GM12878 (cell line): Measurements from ENCODE around the gene SPARC. TPM values are rescaled to one million over a fixed set of nuclear protein-coding genes. Genes with fewer than 3 reads are reported as not detected.

Experiments
- ATAC-seq: fragments of 200-7000 bp; cut with Tn5 transposase; 3 replicates; pipeline ENCODE4 v1.9.1; 2020; ENCODE audit warnings: mild to moderate bottlenecking, moderate library complexity
- BruUV-seq: library from RNA; stranded (reverse); fragments of 400-500 nt; replicated peaks from 2 replicates; lab custom pipeline; 2021; lab: Mats Ljungman, UMichigan
- CTCF ChIA-PET: fragments of 300-600 bp; sonication (Branson Sonifier 250); formaldehyde crosslinking; extraction: SDS; loops from one replicate; lab custom pipeline; 2021; ENCODE audit warnings: inconsistent platforms; lab: Yijun Ruan, JAX
- POLR2A ChIA-PET: fragments of 350-600 bp; formaldehyde crosslinking; extraction: SDS; loops from one replicate; lab custom pipeline; 2021; ENCODE audit warnings: inconsistent platforms; lab: Charles Lee
- RAD21 ChIA-PET: fragments of 300-600 bp; sonication (Branson Sonifier 250); formaldehyde crosslinking; loops from one replicate; lab custom pipeline; 2023; ENCODE audit warnings: antibody characterized with exemption; ENCODE audit not compliant: unreplicated experiment; lab: Charles Lee
- SMC1A ChIA-PET: fragments of 300-600 bp; sonication (Branson Sonifier 250); formaldehyde crosslinking; loops from one replicate; lab custom pipeline; 2023; ENCODE audit not compliant: unreplicated experiment, uncharacterized antibody; lab: Charles Lee
- DNase-seq: peaks from one replicate; pipeline ENCODE4 v3.0.0-alpha.2; 2011; ENCODE audit warnings: low read depth, low spot score
- FAIRE-seq: peaks from 3 replicates; lab custom pipeline; 2011; peaks lifted over from hg19 to GRCh38; lab: Jason Lieb, UNC
- H2AFZ ChIP-seq: 2 replicates; pipeline ENCODE4 v1.6.0; 2011; ENCODE audit warnings: low read depth, low read length, control low read depth; ENCODE audit not compliant: control insufficient read depth
- H3K27ac ChIP-seq: 2 replicates; pipeline ENCODE4 v1.5.1; 2011; ENCODE audit warnings: control low read depth; ENCODE audit not compliant: control insufficient read depth, insufficient read depth
- H3K27me3 ChIP-seq, 2 experiments: replicated peaks in 1 of 2; 2 replicates each; pipeline versions ENCODE4 v1.6.0 to v1.6.1; 2011; ENCODE audit warnings: low read length in 1 of 2; ENCODE audit not compliant: control insufficient read depth in 2 of 2, insufficient read depth in 2 of 2
- H3K36me3 ChIP-seq, 2 experiments: 2 replicates each; pipeline ENCODE4 v1.5.1; 2011; ENCODE audit warnings: low read length in 1 of 2; ENCODE audit not compliant: control insufficient read depth in 2 of 2, insufficient read depth in 2 of 2
- H3K4me1 ChIP-seq: 2 replicates; pipeline ENCODE4 v1.6.1; 2011; ENCODE audit warnings: mild to moderate bottlenecking, low read length, moderate library complexity, mixed read lengths; ENCODE audit not compliant: control insufficient read depth, insufficient read depth
- H3K4me2 ChIP-seq: 2 replicates; pipeline ENCODE4 v1.6.0; 2011; ENCODE audit warnings: control low read depth; ENCODE audit not compliant: control insufficient read depth, insufficient read depth
- H3K4me3 ChIP-seq: fragments of 200-600 bp; sonication (generic); 2 replicates; pipeline ENCODE4 v1.5.1; 2016
- H3K79me2 ChIP-seq: 2 replicates; pipeline ENCODE4 v1.6.0; 2011; ENCODE audit warnings: low read length; ENCODE audit not compliant: control insufficient read depth, insufficient read depth
- H3K9ac ChIP-seq: 2 replicates; pipeline ENCODE4 v1.8.0; 2011; ENCODE audit warnings: low read length, control low read depth, mixed read lengths; ENCODE audit not compliant: control insufficient read depth, insufficient read depth
- H3K9me3 ChIP-seq: replicated peaks from 3 replicates; pipeline ENCODE4 v1.5.1; 2011; ENCODE audit warnings: mild to moderate bottlenecking, low read length; ENCODE audit not compliant: control insufficient read depth, insufficient read depth
- H4K20me1 ChIP-seq: 2 replicates; pipeline ENCODE4 v1.6.0; 2011; ENCODE audit not compliant: control insufficient read depth, insufficient read depth
- BRCA1 ChIP-seq: IDR thresholded peaks from 2 replicates; pipeline ENCODE4 v1.6.1; 2011; ENCODE audit warnings: low read depth, low read length, improper control_type of control experiment
- CBX3 ChIP-seq: fragments of 200-600 bp; sonication (generic); IDR thresholded peaks from 2 replicates; pipeline ENCODE4 v1.6.1; 2016; ENCODE audit warnings: low read depth, borderline replicate concordance
- EED ChIP-seq: sonication (generic); IDR thresholded peaks from 2 replicates; pipeline ENCODE4 v1.6.1; 2016; ENCODE audit warnings: antibody characterized with exemption, low read depth
- HDAC2 ChIP-seq: fragments of 200-600 bp; sonication (generic); IDR thresholded peaks from 2 replicates; pipeline ENCODE4 v1.6.1; 2017
- IKZF1 ChIP-seq: fragments of 450-650 bp; conservative IDR thresholded peaks from 2 replicates; pipeline ENCODE4 v1.6.1; 2017; ENCODE audit warnings: antibody characterized with exemption, mild to moderate bottlenecking
- RCOR1 ChIP-seq: conservative IDR thresholded peaks from 2 replicates; pipeline ENCODE4 v1.6.1; 2012; ENCODE audit warnings: low read depth, low read length, improper control_type of control experiment
- SMAD5 ChIP-seq: IDR thresholded peaks from 2 replicates; pipeline ENCODE4 v1.6.1; 2016; ENCODE audit warnings: antibody characterized with exemption, low read depth
- SRF ChIP-seq, 2 experiments: IDR thresholded peaks; 2 replicates each; pipeline ENCODE4 v1.6.1; 2011; ENCODE audit warnings: low read depth in 2 of 2, low read length in 2 of 2, mild to moderate bottlenecking in 1 of 2, moderate library complexity in 1 of 2
- YY1 ChIP-seq: IDR thresholded peaks from 2 replicates; pipeline ENCODE4 v1.6.1; 2011; ENCODE audit warnings: low read depth, mild to moderate bottlenecking, low read length
- WGBS: methylation state at CpG from one replicate; pipeline ENCODE4 v1.1.6; 2016; ENCODE audit warnings: low lambda C conversion rate; ENCODE audit not compliant: insufficient replicate concordance, insufficient coverage; ENCODE audit errors: missing lambda C conversion rate; 5-methylcytosine and 5-hydroxymethylcytosine counted together
- in situ Hi-C: fragments of 300-500 bp; cut with MboI; formaldehyde crosslinking; loops from 9 replicates; pipeline ENCODE4 v1.14.3; 2018; ENCODE audit warnings: mixed read lengths
- intact Hi-C: fragments of 100-400 bp; cut with micrococcal nuclease; formaldehyde crosslinking; loops from one replicate; pipeline ENCODE4 v1.14.2; 2022; ENCODE audit not compliant: unreplicated experiment
- polyA plus RNA-seq, 11 experiments: library from polyadenylated mRNA; depleted of rRNA in 4 of 11; unstranded in 6 of 11; stranded (reverse) in 5 of 11; fragments of >200 nt; fragmentation: Nextera tagmentation in 4 of 11; fragmentation: Illumina TruSeq in 1 of 11; extraction: Ambion mirVana in 4 of 11; extraction: Trizol in 1 of 11; gene quantifications; 1 replicate in 1 of 11; 2 replicates in 10 of 11; pipeline versions ENCODE4 v1.2.1 to v1.2.3, GENCODE V29; 2011 to 2016; ENCODE audit warnings: inconsistent platforms in 2 of 11, missing spikeins in 2 of 11, low read depth in 1 of 11
- total RNA-seq, 4 experiments: library from RNA; depleted of rRNA in 3 of 4; stranded (reverse); fragments of >200 nt in 3 of 4; fragmentation: Illumina TruSeq in 1 of 4; extraction: Trizol in 1 of 4; gene quantifications; 2 replicates each; pipeline versions ENCODE4 v1.2.1 to v1.2.3, GENCODE V29; 2013 to 2021

SPARC gene
- total and polyA plus RNA-seq, 10 of the 15 experiments (the other 5 are each of a cell fraction or from before 2014, with no cell fraction given): 29.6 to 154 (median 57.0) TPM

DNA sequence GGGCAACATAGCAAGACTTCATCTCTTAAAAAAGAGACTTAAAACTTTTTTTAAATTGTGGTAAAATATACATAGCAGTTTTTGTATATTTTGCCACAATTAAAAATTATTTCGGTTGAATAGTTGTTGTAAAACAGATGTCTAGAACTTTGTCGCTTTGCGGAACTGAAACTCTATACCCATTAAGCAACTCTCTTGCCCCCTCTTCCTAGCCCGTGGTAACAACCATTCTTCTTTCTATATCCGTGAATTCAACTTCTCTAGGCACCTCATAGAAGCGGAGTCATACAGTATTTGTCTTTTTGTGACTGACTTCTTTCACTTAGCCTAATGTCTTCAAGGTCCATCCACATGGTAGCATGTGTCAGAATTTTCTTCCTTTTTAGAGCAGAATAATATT, 43.3 kb downstream of the SPARC start:
- Histone ChIP-seq H3K79me2 (no peaks in the 10 kb centered on the region), H3K4me2 (no peak overlapping the region), H3K27me3 (no peaks in the 10 kb centered on the region; a peak in 2 of 4 replicates), H3K27ac (no peak overlapping the region), H3K9me3 (no peaks in the 10 kb centered on the region), H3K4me3 (no peak overlapping the region), H3K36me3 (no peaks in the 10 kb centered on the region), H3K9ac (no peak overlapping the region), H4K20me1 (no peaks in the 10 kb centered on the region), H3K4me1 (no peaks in the 10 kb centered on the region), H2AFZ (no peak overlapping the region)
- CTCF ChIA-PET: interaction anchor here (0.9 to 1.9 kb wide), 5 partner anchors 9 to 325 kb away, joined by 3 to 13 read pairs (median 4); partner anchors contain the start of gene SLC36A1
- RAD21 ChIA-PET: interaction anchor here (0.8 to 1.7 kb wide), 2 partner anchors 9 to 128 kb away, joined by 3 to 6 read pairs; no protein-coding TSS in a partner anchor
- FAIRE-seq: no peak
- ATAC-seq: no peak
- DNase-seq: no peak
- POLR2A ChIA-PET: no interaction called here
- SMC1A ChIA-PET: interaction anchor here (1.3 kb wide), 1 partner anchor 9 kb away, joined by 4 read pairs; no protein-coding TSS in a partner anchor
- TF ChIP-seq BRCA1: no peak
- no peak for TF ChIP-seq CBX3
- no peak for TF ChIP-seq RCOR1
- TF ChIP-seq IKZF1: no peak
- TF ChIP-seq YY1: no peak
- no peak for TF ChIP-seq SRF (IDR thresholded peaks at IDR 0.05; ENCODE audit: low read depth in 2 of 2, low read length in 2 of 2)
- no peak for TF ChIP-seq HDAC2
- 36% methylated on average over 6 of the region's 6 CpGs for WGBS
- in situ Hi-C loops: no loop called here
- no TSS peak for BruUV-seq
- intact Hi-C loops: no loop called here

DNA sequence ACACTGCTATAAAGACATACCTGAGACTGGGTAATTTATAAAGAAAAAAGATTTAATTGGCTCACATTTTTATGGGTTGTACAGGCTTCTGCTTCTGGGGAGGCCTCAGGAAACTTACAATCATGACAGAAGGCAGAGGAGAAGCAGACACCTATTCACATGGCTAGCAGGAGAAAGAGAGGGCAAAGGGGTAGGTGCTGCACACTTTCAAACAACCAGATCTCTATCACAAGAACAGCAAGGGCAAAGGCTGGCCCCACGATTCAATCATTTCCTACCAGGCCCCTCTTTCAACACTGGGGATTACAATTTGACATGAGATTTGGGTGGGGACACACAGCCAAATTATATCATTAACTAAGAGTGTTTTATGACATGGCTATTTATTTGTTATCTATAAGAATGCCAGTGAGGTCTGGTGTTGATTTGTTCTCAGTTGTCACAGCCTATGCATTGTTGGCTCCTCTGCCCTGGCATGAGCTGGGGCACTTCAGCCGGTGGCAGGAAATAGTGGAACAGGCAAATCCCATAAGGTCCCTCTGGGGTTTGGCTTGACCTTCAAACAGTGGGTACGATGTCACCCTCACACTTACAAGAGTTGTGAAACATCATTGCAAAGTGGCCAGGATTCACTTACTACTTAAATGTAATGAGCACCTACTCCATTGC, 44.1 kb downstream of the SPARC start:
- no peaks in the 10 kb centered on the region for H3K36me3 ChIP-seq
- no peaks in the 10 kb centered on the region for H3K9me3 ChIP-seq
- FAIRE-seq: no peak
- intact Hi-C loops (no loop called here), in situ Hi-C loops (no loop called here)
- CTCF ChIA-PET: interaction anchor here (0.6 to 1.9 kb wide), 4 partner anchors 9 to 119 kb away, joined by 3 to 13 read pairs (median 4); no protein-coding TSS in a partner anchor
- POLR2A ChIA-PET: no interaction called here
- no peak for ATAC-seq
- H2AFZ ChIP-seq: no peak overlapping the region
- H3K4me3 ChIP-seq: no peak overlapping the region
- no peak for DNase-seq
- no peaks in the 10 kb centered on the region; a peak in 2 of 4 replicates for H3K27me3 ChIP-seq
- SMC1A ChIA-PET: interaction anchor here (0.6 to 1.3 kb wide), 3 partner anchors 9 to 119 kb away, joined by 3 to 4 read pairs (median 4); no protein-coding TSS in a partner anchor
- no peaks in the 10 kb centered on the region for H3K4me1 ChIP-seq
- H3K9ac ChIP-seq: no peak overlapping the region
- H4K20me1 ChIP-seq: no peaks in the 10 kb centered on the region
- 51% methylated on average over 3 of the region's 3 CpGs for WGBS
- TF ChIP-seq EED (no peak), SMAD5 (no peak)
- TF ChIP-seq, all 136 proteins: peak for 0
- RAD21 ChIA-PET: no interaction called here
- no peak overlapping the region for H3K4me2 ChIP-seq
- no TSS peak for BruUV-seq
- no peaks in the 10 kb centered on the region for H3K79me2 ChIP-seq
- no peak overlapping the region for H3K27ac ChIP-seq
